Smooth muscle cell of the brain vasculature (primary cell): ENCODE results near the gene ANKRD27.
"Not testable (repeated sequence)": the region's sequence is repeated elsewhere in the genome, so short reads cannot be mapped to it uniquely, and the experiment has no call there.

Experiments
- DNase-seq: peaks from one replicate; pipeline ENCODE4 v3.0.0-alpha.2; 2012; ENCODE audit warnings: low read depth, low spot score

The ANKRD27 gene

DNA sequence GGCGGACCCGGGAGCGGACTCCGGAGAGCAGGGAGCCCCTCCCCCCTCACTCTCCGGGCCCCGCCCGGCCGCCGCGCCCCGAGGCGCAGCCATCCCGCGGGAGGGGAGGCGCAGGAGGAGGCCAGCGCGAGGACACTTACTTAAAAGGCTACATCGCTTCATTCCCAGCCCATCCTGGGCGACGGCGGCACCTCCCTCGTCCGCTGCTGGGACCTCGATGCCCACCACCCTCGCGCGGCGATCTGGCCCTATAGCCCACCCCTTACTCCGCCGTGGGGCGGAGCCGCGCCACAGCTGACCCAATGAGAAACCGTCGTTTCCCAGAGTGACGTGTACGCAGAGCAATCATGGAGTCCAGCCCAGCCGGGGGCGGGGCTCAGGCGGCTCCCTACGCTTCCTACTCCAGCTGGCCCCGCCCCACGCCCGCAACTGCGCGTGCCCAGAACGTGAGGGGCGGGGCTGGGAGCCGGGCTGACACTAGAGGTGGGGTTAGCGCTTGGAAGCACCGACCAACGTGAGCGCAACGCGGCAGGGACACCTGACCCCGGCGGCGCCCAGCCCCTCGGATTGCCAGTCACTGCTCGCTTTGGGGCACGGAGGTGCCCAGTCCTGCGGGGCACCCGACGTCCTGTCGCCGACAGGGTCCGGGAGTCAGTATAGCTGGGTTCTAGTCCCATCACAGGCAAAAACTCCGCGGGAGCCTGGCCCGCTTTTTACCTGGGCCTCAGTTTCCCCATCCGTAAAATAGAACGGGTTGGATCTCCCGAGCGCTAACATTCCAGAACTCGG lies at the start of gene ANKRD27:
Gene ANKRD27, minus strand, starts transcription at position 250 of the 789 bp plus-strand sequence. CDS start 16,165 bp downstream, outside the sequence.
- DNase-seq, result peak; percentile 95

DNA sequence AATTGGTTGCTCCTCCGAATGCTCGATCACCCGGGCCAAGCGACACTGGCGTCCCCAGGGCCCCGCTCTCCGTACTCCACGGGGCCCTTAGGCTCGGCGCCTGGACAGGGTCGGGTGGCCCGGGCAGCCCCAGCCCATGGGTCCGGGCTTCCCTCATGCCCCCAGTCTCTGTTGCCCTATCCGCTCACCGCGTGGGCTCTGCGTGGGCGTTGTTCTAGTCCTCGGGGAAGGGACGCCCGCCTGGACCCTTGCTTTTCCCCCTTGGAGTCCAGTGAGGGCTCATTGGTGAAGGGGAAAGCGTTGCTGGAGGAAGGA lies 45.9 kb upstream of the ANKRD27 start:
- no peak for DNase-seq

DNA sequence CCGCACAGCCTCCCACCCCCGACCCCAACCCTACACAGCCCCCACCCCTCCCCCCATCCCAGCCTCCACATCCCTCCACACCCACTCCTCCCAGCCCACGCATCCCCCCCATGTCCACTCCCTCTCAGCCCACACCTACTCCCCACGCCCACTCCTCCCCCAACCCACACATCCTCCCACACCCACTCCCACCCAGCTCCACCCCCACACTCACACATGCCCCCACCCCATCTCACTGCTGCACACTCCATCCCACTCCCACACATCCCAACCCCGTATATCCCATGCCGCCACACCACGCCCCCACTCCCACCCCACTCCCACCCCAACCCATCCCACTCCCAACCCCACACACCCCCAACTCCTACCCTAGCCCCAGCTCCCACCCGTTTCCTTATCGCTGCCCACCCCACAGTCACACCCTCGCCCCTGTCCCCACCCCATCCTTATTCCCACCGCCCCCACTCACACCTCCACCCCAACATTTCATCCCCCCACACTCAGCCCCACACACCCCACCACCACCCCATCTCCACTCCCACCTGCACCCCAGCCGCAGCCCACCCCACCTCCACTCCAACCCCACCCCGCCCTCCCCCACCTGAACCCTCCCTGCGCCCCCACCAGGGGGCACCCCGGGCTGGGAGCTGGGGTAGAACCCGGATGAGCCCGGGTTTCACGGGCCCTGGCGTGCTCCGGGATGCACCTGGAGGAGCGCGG lies 45.4 kb upstream of the ANKRD27 start:
- no peak for DNase-seq

GRCh38 chr19:32719611-32720059 lies 44.7 kb upstream of the ANKRD27 start, which contains the start of gene TDRD12:
TDRD12 (plus strand) TSS chr19:32719767; CDS start chr19:32720073, 306 bp downstream.
- DNase-seq, result no peak

GRCh38 chr19:32718286-32718685 lies 43.3 kb upstream of the ANKRD27 start:
- DNase-seq, result no peak

- no peak for DNase-seq
These were observed 42.5 kb upstream of the ANKRD27 start for GRCh38 chr19:32717496-32717895.

- not testable (repeated sequence) for DNase-seq
These were observed 41.2 kb upstream of the ANKRD27 start for GRCh38 chr19:32716203-32716602.

DNA sequence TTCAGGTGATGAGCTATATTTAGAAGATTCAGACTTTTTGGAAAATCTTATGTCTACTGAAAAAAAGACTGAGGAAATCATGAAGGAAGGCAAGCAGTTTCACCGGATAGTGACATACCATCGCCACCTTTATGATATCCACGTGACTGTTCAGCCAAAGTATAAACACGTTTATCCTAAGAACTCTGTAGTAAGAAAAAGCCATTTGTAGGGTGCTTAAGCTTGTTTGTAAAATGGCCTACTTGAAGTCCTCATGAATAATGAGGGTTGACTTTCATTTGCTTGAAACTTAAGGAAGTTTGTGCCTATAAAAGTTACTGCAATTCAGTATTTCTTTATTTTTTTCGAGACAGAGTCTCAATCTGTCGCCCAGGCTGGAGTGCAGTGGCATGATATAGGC lies 36.8 kb upstream of the ANKRD27 start:
- no peak for DNase-seq

GRCh38 chr19:32709032-32709431 lies 34.1 kb upstream of the ANKRD27 start:
- no peak for DNase-seq

- DNase-seq, result no peak
These were observed 33.5 kb upstream of the ANKRD27 start for GRCh38 chr19:32708457-32708856.

GRCh38 chr19:32704006-32704405 lies 29.0 kb upstream of the ANKRD27 start:
- not testable (repeated sequence) for DNase-seq

GRCh38 chr19:32702010-32702409 lies 27.0 kb upstream of the ANKRD27 start:
- no peak for DNase-seq

- not testable (repeated sequence) for DNase-seq
These were observed 25.1 kb upstream of the ANKRD27 start for GRCh38 chr19:32700129-32700528.

DNA sequence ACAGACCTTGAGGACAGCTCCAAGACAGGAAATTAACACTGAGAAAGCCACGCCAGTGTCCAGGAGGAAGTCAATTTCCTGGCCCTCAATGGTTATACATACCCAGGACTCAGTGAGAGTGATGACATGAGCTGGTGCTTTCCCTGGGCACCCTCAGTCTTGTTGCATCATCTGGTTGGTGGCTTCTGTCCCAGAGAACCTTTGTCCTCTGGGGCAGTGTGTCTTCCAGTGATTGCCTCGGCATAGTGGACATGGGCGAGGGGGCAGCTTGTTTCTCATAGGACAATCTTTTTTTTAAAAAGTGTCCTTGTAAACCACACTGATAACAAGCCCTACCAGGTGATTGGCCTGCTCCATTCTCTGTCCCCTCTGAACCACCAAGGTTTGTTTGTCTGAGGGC lies 21.8 kb upstream of the ANKRD27 start:
- not testable (repeated sequence) for DNase-seq

DNA sequence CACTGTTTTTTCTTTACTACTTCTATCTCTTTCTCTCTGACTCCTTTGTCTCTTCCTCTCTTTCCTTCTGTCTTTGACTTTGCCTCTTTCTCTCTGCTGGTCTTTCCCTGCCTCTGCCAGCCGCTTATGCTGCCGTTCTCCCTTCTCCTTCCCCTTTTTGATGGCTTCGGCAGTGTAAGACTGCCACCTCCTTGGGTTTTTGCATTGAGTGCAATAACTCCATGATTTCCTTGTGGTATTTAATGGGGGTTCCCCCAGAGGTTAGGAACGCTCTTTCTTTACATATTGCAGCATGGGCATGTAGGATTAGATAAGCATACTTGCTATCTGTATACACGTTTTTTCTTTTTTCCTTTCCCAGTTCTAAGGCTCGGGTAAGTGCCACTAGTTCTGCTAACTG lies 20.5 kb upstream of the ANKRD27 start:
- DNase-seq, result not testable (repeated sequence)

DNA sequence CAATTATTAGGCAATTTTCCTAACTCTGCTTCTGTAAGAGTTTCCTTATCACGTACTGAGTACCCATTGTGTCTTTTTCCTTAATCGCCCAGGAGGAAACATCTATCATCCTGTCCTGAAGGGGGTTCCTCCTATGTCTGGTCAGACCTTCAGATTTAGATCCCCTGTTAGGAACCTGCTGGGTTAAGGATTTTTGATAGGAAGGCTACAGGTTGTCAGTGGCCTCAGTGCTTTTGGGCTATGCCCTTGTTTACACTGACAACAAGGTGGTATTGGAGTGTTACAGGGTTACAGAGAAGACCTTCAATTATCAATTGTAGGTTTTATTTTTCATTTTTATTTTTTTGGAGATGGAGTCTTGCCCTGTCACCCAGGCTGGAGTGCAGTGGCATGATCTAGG lies 19.9 kb upstream of the ANKRD27 start:
- DNase-seq, result not testable (repeated sequence)

GRCh38 chr19:32694316-32694715 lies 19.3 kb upstream of the ANKRD27 start:
- not testable (repeated sequence) for DNase-seq

DNA sequence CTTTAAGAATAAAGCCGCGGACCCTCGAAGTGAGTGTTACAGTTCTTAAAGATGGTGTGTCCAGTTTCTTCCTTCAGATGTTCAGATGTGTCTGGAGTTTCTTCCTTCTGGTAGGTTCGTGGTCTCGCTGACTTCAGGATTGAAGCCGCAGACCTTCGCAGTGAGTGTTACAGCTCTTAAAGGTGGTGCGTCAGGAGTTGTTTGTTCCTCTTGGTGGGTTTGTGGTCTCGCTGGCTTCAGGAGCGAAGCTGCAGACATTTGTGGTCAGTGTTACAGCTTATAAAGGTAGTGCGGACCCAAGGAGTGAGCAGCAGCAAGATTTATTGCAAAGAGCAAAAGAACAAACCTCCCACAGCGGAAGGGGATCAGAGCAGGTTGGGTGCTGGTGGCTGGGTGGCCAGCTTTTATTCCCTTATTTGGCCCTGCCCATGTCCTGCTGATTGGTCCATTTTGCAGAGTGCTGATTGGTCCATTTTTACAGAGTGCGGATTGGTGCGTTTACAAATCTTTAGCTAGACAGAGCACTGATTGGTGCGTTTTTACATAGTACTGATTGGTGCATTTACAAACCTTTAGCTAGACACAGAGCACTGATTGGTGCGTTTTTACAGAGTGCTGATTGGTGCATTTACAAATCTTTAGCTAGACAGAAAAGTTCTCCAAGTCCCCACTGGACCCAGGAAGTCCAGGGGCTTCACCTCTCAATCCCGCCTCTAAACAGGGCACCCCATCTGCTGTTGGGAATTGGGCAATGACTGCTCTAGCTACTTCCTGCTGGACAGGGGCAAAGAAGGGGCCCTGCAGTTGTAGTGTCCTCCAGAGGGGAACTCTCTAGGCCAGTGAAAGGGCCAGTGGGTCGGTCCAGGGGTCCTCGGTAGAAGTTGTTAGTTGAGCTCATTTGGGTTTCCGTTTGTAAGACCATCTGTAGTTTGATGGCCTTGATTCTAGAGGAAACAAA lies 18.4 kb upstream of the ANKRD27 start:
- not testable (repeated sequence) for DNase-seq

GRCh38 chr19:32692727-32693061 lies 17.7 kb upstream of the ANKRD27 start:
- DNase-seq, result no peak

- DNase-seq, result no peak
These were observed 17.2 kb upstream of the ANKRD27 start for GRCh38 chr19:32691952-32692726.
